Progenitor cell of endocrine pancreas (in vitro differentiated cells): ENCODE results near the gene CCNB2. TPM values are rescaled to one million over a fixed set of nuclear protein-coding genes. Genes with fewer than 3 reads are reported as not detected.
"Not testable (repeated sequence)": the region's sequence is repeated elsewhere in the genome, so short reads cannot be mapped to it uniquely, and the experiment has no call there.

Experiments
- DNase-seq: peaks from one replicate; pipeline ENCODE4 v3.0.0; 2021; ENCODE audit warnings: low spot score; ENCODE audit not compliant: unreplicated experiment
- H3K27ac Mint-ChIP-seq: 2 replicates; pipeline ENCODE4 v1.8.0; 2021; ENCODE audit warnings: mild to moderate bottlenecking, moderate library complexity, mixed read lengths
- H3K27me3 Mint-ChIP-seq: 2 replicates; pipeline ENCODE4 v1.8.0; 2021; ENCODE audit warnings: mixed read lengths
- H3K36me3 Mint-ChIP-seq: 2 replicates; pipeline ENCODE4 v1.8.0; 2022; ENCODE audit warnings: mixed read lengths; ENCODE audit not compliant: insufficient read depth
- H3K4me1 Mint-ChIP-seq: 2 replicates; pipeline ENCODE4 v1.8.0; 2021; ENCODE audit warnings: low read depth, mixed read lengths
- H3K4me3 Mint-ChIP-seq: 2 replicates; pipeline ENCODE4 v1.8.0; 2021; ENCODE audit warnings: low read depth, mild to moderate bottlenecking, moderate library complexity, mixed read lengths
- H3K9me3 Mint-ChIP-seq: 2 replicates; pipeline ENCODE4 v1.8.0; 2021; ENCODE audit warnings: low read depth, mixed read lengths
- CTCF ChIP-seq: fragments of 200-600 bp; sonication (generic); IDR thresholded peaks from one replicate; pipeline ENCODE4 v1.5.0; 2021; ENCODE audit warnings: antibody characterized with exemption, mild to moderate bottlenecking; ENCODE audit not compliant: unreplicated experiment
- total RNA-seq: library from RNA; stranded (reverse); gene quantifications from 2 replicates; pipeline ENCODE4 v1.2.1, GENCODE V29; 2021

CCNB2 gene
- total RNA-seq, 1 donor from 2014 or later, result 40.9 TPM

GRCh38 chr15:59143281-59143680, 38.3 kb downstream of the CCNB2 start:
- Mint-ChIP-seq H3K27ac (no peak overlapping the region), H3K27me3 (no peaks in the 10 kb centered on the region)

GRCh38 chr15:59144594-59144993, 39.6 kb downstream of the CCNB2 start:
- not testable (repeated sequence) for H3K27me3 Mint-ChIP-seq, DNase-seq, H3K4me3 Mint-ChIP-seq, H3K36me3 Mint-ChIP-seq, H3K9me3 Mint-ChIP-seq, H3K4me1 Mint-ChIP-seq
- H3K27ac Mint-ChIP-seq, result peak overlapping the region; percentile 7
- TF ChIP-seq CTCF, result peak; percentile 31

More at GRCh38 chr15:59143281-59143680, 38.3 kb downstream of the CCNB2 start:
- Mint-ChIP-seq H3K36me3 (peaks cover 4% of the 10 kb centered on the region), H3K4me3 (no peak overlapping the region), H3K4me1 (no peaks in the 10 kb centered on the region), H3K9me3 (no peaks in the 10 kb centered on the region)
- DNase-seq, result no peak
- no peak for TF ChIP-seq CTCF

GRCh38 chr15:59147666-59148065, 42.7 kb downstream of the CCNB2 start:
- Mint-ChIP-seq H3K27ac (no peak overlapping the region), H3K36me3 (peaks cover 6% of the 10 kb centered on the region), H3K9me3 (no peaks in the 10 kb centered on the region), H3K4me3 (no peak overlapping the region), H3K27me3 (no peaks in the 10 kb centered on the region), H3K4me1 (no peaks in the 10 kb centered on the region)
- no peak for DNase-seq
- no peak for TF ChIP-seq CTCF

- no peaks in the 10 kb centered on the region for H3K9me3 Mint-ChIP-seq
- no peak overlapping the region for H3K27ac Mint-ChIP-seq
- H3K4me3 Mint-ChIP-seq, result no peak overlapping the region
- TF ChIP-seq CTCF, result no peak
- no peaks in the 10 kb centered on the region for H3K4me1 Mint-ChIP-seq
- H3K36me3 Mint-ChIP-seq, result peaks cover 6% of the 10 kb centered on the region
- DNase-seq, result no peak
- no peaks in the 10 kb centered on the region for H3K27me3 Mint-ChIP-seq
Observed at GRCh38 chr15:59148153-59148833, 43.3 kb downstream of the CCNB2 start.

- Mint-ChIP-seq H3K36me3 (peaks cover 5% of the 10 kb centered on the region), H3K4me1 (no peaks in the 10 kb centered on the region), H3K27ac (no peak overlapping the region), H3K4me3 (no peak overlapping the region), H3K27me3 (no peaks in the 10 kb centered on the region), H3K9me3 (no peaks in the 10 kb centered on the region)
- no peak for DNase-seq
- no peak for TF ChIP-seq CTCF
Observed at GRCh38 chr15:59150185-59150584, 45.2 kb downstream of the CCNB2 start.
